KOPT-K1 (cell line): ENCODE results near the gene FOXB2.

Source experiments
- H3K27ac ChIP-seq: fragments of 200-600 bp; sonication (generic); 2 replicates; pipeline ENCODE4 v1.5.1; 2016; ENCODE audit warnings: antibody characterized with exemption, mild to moderate bottlenecking, low read depth, low read length; ENCODE audit not compliant: poor library complexity, severe bottlenecking
- H3K36me3 ChIP-seq: fragments of 200-600 bp; sonication (generic); 2 replicates; pipeline ENCODE4 v1.5.1; 2017; ENCODE audit warnings: antibody characterized with exemption, mild to moderate bottlenecking, low read length, moderate library complexity; ENCODE audit not compliant: insufficient read depth
- H3K9me3 ChIP-seq: fragments of 200-600 bp; sonication (generic); 2 replicates; pipeline ENCODE4 v1.5.1; 2017; ENCODE audit warnings: antibody characterized with exemption, low read length, mild to moderate bottlenecking; ENCODE audit not compliant: insufficient read depth, poor library complexity, severe bottlenecking

FOXB2 gene

GRCh38 chr9:77011973-77012821 lies 7.3 kb upstream of the FOXB2 start:
- no peak overlapping the region for H3K27ac ChIP-seq
- no peaks in the 10 kb centered on the region for H3K36me3 ChIP-seq
- no peaks in the 10 kb centered on the region for H3K9me3 ChIP-seq

DNA sequence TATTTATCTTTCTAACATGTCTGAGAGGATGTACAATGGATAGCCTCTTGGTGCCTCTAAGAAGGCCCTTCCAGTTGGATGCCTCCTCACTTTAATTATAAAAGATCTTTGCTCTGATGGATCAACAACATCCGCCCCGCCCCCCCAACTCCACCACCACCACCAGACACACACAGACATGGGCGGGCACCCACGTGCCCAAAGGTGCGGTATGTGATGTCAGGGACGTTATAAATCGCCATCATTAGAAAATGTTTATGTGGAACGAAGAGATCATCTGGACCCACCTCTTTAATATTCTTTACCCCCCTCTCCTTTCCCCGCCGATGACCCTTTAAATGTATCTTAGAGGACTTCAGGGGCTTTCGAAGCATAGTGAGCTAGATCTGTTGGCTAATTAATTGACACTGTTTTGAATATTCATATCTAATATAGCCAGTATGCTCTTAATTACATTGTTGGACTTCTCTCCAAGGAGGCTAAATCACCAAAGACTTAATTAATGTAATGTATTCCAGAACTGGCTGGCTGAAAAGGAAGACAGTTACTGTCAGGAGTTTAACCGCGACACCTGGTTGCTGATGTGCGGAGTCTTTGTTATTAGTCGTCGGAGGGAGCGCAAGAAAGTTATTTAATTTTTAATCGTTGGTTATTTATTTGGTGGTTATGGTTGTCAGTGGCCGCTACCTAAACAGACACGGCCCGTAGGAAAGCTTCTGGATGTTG lies 6.1 kb upstream of the FOXB2 start:
- H3K36me3 ChIP-seq, result no peaks in the 10 kb centered on the region
- no peaks in the 10 kb centered on the region for H3K9me3 ChIP-seq
- H3K27ac ChIP-seq, result no peak overlapping the region

GRCh38 chr9:77013932-77014596 lies 5.4 kb upstream of the FOXB2 start:
- Histone ChIP-seq H3K9me3 (peaks cover 4% of the 10 kb centered on the region), H3K27ac (no peak overlapping the region), H3K36me3 (no peaks in the 10 kb centered on the region)

GRCh38 chr9:77014597-77015263 lies 4.7 kb upstream of the FOXB2 start:
- H3K9me3 ChIP-seq, result peaks cover 11% of the 10 kb centered on the region
- H3K36me3 ChIP-seq, result no peaks in the 10 kb centered on the region
- no peak overlapping the region for H3K27ac ChIP-seq

GRCh38 chr9:77015327-77016048 lies 4.0 kb upstream of the FOXB2 start:
- no peaks in the 10 kb centered on the region for H3K36me3 ChIP-seq
- no peak overlapping the region for H3K27ac ChIP-seq
- H3K9me3 ChIP-seq, result peaks cover 11% of the 10 kb centered on the region

GRCh38 chr9:77016121-77016525 lies 3.3 kb upstream of the FOXB2 start:
- H3K9me3 ChIP-seq, result peaks cover 11% of the 10 kb centered on the region
- no peak overlapping the region for H3K27ac ChIP-seq
- H3K36me3 ChIP-seq, result no peaks in the 10 kb centered on the region

DNA sequence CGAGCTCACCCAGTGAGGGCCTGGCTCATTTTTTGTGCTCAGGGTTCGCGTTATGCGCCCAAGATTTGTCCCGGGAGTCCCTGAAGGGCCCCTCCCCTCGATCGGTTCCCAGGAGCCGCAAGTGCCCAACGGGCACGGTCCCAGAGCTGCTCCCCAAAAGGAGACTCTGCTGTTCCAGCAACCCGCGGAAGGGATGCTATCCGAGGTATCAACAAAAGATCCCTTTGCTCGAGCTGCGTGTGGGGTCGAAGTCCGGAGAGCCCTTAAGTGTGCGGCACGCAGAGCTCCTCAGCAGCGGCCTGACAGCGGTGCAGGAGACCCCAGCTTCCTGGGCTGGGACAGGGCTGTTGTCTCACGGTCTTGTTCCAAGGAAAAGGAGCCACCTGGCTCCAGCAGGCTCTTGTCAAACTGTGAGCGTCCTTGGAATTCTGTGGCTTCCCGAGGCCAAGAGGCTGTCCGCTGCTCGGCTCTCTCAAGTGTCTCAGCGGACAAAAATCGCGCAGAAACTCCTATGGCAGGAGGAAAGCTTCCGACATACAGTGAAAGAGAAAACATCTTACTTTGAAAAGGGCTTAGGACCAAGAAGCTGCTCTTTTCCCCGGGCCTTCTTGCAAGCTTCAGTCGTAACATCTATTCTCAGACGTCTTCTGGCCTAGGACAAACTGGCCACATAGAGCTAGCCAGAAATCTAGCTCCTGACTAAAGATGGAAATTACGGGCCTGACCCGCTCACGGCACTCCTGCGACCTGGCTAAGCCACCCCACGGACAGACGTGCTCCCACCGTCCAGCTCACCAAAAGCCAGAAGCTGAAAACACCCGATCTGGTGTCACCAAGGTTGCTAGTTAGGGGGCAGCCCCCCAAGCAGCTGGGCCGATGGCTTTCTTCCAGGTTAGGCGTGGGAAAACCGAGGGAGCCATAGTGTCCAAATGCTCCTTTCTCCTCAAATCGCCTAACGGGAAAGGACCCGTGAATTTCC lies 2.6 kb upstream of the FOXB2 start:
- Histone ChIP-seq H3K9me3 (peaks cover 11% of the 10 kb centered on the region), H3K27ac (no peak overlapping the region), H3K36me3 (no peaks in the 10 kb centered on the region)

DNA sequence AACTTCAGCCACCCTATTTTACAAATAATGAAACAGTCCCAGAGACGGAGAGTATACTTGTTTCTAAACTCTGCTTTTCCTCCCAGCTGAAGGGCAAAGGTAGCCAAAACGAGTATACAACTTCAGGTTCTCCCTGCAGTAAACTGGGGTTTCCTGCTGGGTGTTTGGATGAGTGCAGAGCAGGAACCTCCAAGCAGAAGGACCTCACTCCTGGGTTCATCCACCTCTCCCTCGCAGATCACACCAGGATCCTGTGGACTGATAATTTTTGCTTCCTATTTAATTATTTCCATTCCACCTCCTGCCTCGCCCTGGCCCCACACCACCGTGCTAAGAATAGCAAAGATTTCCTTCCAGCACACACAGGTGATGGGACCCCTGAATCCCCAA lies 2.0 kb upstream of the FOXB2 start:
- H3K27ac ChIP-seq, result no peak overlapping the region
- H3K36me3 ChIP-seq, result no peaks in the 10 kb centered on the region
- H3K9me3 ChIP-seq, result peaks cover 12% of the 10 kb centered on the region

DNA sequence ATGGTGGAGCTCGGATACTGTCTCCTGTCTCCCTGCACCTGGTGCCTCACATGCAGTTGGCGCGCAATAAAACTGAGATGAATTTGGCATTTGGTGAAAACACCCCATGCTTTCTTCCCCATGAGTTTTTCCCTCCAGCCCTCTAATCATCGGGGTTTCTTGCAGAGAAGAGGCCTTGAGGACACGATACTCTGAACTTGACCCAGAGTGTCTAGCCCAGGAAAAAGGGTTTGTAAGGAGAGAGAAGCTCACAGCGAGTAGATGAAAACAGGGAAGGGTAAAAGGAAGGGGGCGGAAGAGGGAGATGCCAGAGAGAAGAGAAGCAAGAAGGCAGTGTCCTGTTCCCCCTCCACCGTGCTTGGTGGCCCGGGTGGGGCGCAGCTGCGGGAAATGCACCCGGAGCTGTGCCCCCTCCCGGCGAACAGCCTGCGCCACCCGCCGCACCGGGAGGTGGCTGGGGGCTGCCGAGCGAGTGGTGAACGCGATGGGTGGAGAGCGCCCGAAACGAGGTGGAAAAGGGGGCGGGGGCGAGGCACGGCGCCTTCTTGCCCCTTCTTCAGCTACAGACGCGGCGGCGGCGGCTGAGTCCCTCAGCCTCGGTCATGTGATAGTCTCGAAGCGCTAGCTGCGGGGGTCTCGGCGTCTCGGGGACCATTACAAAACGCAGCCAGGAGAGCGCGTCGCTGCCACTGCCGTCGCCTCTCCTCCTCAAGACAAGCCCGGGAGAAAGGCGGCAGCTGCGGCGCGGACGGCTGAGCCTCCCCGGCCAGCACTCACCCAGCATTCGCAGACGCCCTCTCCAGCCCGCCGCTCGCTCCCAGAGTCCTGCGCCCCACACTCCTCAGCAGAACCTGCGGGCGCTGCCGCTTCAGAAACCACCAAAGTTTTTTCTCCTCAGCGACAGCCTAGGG lies 1.1 kb upstream of the FOXB2 start:
- H3K9me3 ChIP-seq, result peaks cover 19% of the 10 kb centered on the region
- H3K27ac ChIP-seq, result no peak overlapping the region
- H3K36me3 ChIP-seq, result no peaks in the 10 kb centered on the region

DNA sequence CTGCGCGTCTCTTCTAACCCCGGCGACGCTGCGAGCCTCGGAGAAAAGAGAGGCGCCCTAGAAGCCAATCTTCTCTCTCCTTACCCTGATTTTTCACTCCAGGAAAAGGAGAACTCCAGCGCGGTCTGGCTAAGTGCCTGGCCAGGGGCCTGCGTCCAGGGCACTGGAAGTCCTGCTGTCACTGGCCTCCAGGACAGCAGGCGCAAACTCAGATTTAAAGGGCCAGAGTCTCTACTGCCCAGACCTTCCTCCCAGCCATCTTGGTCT lies 553 bp upstream of the FOXB2 start:
- peaks cover 19% of the 10 kb centered on the region for H3K9me3 ChIP-seq
- no peak overlapping the region for H3K27ac ChIP-seq
- no peaks in the 10 kb centered on the region for H3K36me3 ChIP-seq

GRCh38 chr9:77019926-77020412 lies 514 bp downstream of the FOXB2 start:
- Histone ChIP-seq H3K36me3 (no peaks in the 10 kb centered on the region), H3K9me3 (peaks cover 19% of the 10 kb centered on the region), H3K27ac (no peak overlapping the region)

DNA sequence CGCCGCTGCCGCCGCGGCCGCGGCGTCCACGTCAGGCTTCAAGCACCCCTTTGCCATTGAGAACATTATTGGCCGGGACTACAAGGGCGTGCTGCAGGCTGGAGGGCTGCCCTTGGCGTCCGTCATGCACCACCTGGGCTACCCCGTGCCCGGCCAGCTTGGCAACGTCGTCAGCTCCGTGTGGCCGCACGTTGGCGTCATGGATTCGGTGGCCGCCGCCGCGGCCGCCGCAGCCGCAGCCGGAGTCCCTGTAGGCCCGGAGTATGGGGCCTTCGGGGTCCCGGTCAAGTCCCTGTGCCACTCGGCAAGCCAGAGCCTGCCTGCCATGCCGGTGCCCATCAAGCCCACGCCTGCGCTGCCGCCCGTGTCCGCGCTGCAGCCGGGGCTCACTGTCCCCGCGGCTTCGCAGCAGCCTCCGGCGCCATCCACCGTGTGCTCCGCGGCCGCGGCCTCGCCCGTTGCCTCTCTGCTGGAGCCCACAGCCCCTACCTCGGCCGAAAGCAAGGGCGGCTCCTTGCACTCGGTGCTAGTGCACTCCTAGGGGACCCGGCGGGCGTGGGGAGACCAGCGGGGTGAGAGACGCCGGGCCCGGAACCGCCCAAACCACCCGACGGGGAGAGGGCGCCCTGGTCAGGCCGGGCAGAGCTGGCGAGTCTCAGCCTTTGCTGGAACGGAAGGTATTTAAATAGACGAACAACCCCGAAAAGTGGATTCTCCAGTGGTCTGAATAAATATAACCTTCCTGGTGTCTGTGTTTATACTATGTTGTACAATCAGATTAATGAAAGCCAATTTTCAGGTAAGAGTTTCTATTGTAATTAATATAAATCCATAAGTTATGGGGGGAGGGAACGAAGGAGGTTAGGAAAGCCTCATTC lies 1.2 kb downstream of the FOXB2 start:
- peaks cover 19% of the 10 kb centered on the region for H3K9me3 ChIP-seq
- no peaks in the 10 kb centered on the region for H3K36me3 ChIP-seq
- no peak overlapping the region for H3K27ac ChIP-seq
